ENCODE data around the gene ADGRG2. TPM values are rescaled to one million over a fixed set of nuclear protein-coding genes. Genes with fewer than 3 reads are reported as not detected.

The ADGRG2 gene
- polyA plus RNA-seq, 3 donors, result not detected

GRCh38 chrX:19046343-19047215 is 75.7 kb downstream of the ADGRG2 start:
- H3K4me3 Mint-ChIP-seq, result no peak overlapping the region

DNA sequence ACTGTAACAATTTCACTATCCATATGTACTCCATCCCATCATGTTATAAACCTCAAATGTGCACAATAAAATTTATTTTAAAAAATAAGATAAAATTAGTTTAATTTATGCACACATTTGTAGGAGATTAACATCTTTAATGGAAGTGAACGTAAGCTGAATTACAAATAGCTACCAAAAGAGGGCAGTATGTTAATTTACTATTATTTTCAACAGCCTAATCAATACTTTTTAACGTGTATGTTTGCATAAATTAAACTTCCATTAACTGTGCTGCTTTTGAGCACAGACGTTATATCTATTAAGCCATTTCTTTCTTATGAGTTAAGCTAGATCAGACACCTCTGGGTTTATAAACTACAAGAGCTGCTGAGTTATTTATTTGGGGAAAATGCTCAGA is 81.9 kb downstream of the ADGRG2 start:
- Mint-ChIP-seq H3K4me3 (no peak overlapping the region), H3K36me3 (no peaks in the 10 kb centered on the region), H3K9me3 (no peaks in the 10 kb centered on the region), H3K4me1 (no peaks in the 10 kb centered on the region), H3K27ac (no peak overlapping the region), H3K27me3 (ENCODE audit: low read depth in 3 of 3) (peaks cover 0 to 7% (median 0%) of the 10 kb centered on the region in 3 donors)
- Histone ChIP-seq H3K27ac (ENCODE audit: low read depth in 1 of 2, low read length in 2 of 2) (no peak overlapping the region), H3K27me3 (ENCODE audit: control insufficient read depth in 2 of 2, insufficient read depth in 2 of 2, low read length in 2 of 2) (no peaks in the 10 kb centered on the region), H2AFZ (ENCODE audit: insufficient read depth, low read depth, low read length, poor library complexity, severe bottlenecking) (no peak overlapping the region), H3K9ac (ENCODE audit: insufficient read depth, low read length, poor library complexity, severe bottlenecking) (no peak overlapping the region), H3K4me2 (replicated peaks; ENCODE audit: extremely low read depth, low read length, poor library complexity, severe bottlenecking) (no peak overlapping the region), H3K4me3 (replicated peaks in 1 of 3; ENCODE audit: low read depth in 2 of 3, low read length in 3 of 3) (no peak overlapping the region), H3K4me1 (ENCODE audit: control insufficient read depth in 1 of 2, insufficient read depth in 2 of 2, low read length in 2 of 2) (no peaks in the 10 kb centered on the region), H4K20me1 (ENCODE audit: insufficient read depth, low read length) (no peaks in the 10 kb centered on the region), H3K9me3 (replicated peaks in 1 of 2; ENCODE audit: control insufficient read depth in 1 of 2, insufficient read depth in 1 of 2, low read length in 2 of 2) (no peaks in the 10 kb centered on the region), H3K36me3 (replicated peaks in 1 of 2; ENCODE audit: control insufficient read depth in 1 of 2, insufficient read depth in 2 of 2, low read length in 2 of 2) (no peaks in the 10 kb centered on the region), H3K79me2 (ENCODE audit: insufficient read depth, low read length) (no peaks in the 10 kb centered on the region)
- TF ChIP-seq, protein P1, sequence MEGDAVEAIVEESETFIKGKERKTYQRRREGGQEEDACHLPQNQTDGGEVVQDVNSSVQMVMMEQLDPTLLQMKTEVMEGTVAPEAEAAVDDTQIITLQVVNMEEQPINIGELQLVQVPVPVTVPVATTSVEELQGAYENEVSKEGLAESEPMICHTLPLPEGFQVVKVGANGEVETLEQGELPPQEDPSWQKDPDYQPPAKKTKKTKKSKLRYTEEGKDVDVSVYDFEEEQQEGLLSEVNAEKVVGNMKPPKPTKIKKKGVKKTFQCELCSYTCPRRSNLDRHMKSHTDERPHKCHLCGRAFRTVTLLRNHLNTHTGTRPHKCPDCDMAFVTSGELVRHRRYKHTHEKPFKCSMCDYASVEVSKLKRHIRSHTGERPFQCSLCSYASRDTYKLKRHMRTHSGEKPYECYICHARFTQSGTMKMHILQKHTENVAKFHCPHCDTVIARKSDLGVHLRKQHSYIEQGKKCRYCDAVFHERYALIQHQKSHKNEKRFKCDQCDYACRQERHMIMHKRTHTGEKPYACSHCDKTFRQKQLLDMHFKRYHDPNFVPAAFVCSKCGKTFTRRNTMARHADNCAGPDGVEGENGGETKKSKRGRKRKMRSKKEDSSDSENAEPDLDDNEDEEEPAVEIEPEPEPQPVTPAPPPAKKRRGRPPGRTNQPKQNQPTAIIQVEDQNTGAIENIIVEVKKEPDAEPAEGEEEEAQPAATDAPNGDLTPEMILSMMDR (IDR thresholded peaks at IDR 0.05), result no peak
- intact Hi-C loops (cut with micrococcal nuclease), result no loop called here
- WGBS (ENCODE audit: insufficient coverage), result no CpG with 5 or more reads among the region's 3 CpGs
- DNase-seq, result no peak

More at GRCh38 chrX:19046343-19047215, 75.7 kb downstream of the ADGRG2 start:
- Histone ChIP-seq H3K27me3 (ENCODE audit: control insufficient read depth in 2 of 2, insufficient read depth in 2 of 2, low read length in 2 of 2) (no peaks in the 10 kb centered on the region), H3K4me2 (replicated peaks; ENCODE audit: extremely low read depth, low read length, poor library complexity, severe bottlenecking) (no peak overlapping the region), H2AFZ (ENCODE audit: insufficient read depth, low read depth, low read length, poor library complexity, severe bottlenecking) (no peak overlapping the region), H3K36me3 (replicated peaks in 1 of 2; ENCODE audit: control insufficient read depth in 1 of 2, insufficient read depth in 2 of 2, low read length in 2 of 2) (no peaks in the 10 kb centered on the region), H3K79me2 (ENCODE audit: insufficient read depth, low read length) (no peaks in the 10 kb centered on the region), H4K20me1 (ENCODE audit: insufficient read depth, low read length) (no peaks in the 10 kb centered on the region), H3K9ac (ENCODE audit: insufficient read depth, low read length, poor library complexity, severe bottlenecking) (no peak overlapping the region), H3K9me3 (replicated peaks in 1 of 2; ENCODE audit: control insufficient read depth in 1 of 2, insufficient read depth in 1 of 2, low read length in 2 of 2) (no peaks in the 10 kb centered on the region), H3K4me3 (replicated peaks in 1 of 3; ENCODE audit: low read depth in 2 of 3, low read length in 3 of 3) (no peak overlapping the region), H3K27ac (ENCODE audit: low read depth in 1 of 2, low read length in 2 of 2) (no peak overlapping the region), H3K4me1 (ENCODE audit: control insufficient read depth in 1 of 2, insufficient read depth in 2 of 2, low read length in 2 of 2) (no peaks in the 10 kb centered on the region)
- Mint-ChIP-seq H3K27ac (no peak overlapping the region), H3K36me3 (peaks cover 0 to 2% of the 10 kb centered on the region in 2 donors), H3K4me1 (no peaks in the 10 kb centered on the region), H3K9me3 (peaks cover 0 to 4% (median 0%) of the 10 kb centered on the region in 7 donors), H3K27me3 (ENCODE audit: low read depth in 3 of 3) (peaks cover 0 to 10% (median 3%) of the 10 kb centered on the region in 3 donors)
- DNase-seq, result no peak
- intact Hi-C loops (cut with micrococcal nuclease), result no loop called here
- TF ChIP-seq, protein P1 (IDR thresholded peaks at IDR 0.05), result no peak
- WGBS (ENCODE audit: insufficient coverage), result 100% methylated on average over 1 of the region's 8 CpGs

Measured in CD14-positive monocyte (primary cell).